Thyroid gland (tissue), 4 donors: ENCODE measurements around the gene ING2.

Experiments used
- CTCF ChIP-seq, 6 experiments: fragments of 200-600 bp in 3 of 6; fragments of 450-650 bp in 3 of 6; sonication (generic) in 3 of 6; IDR thresholded peaks; one replicate each; pipeline ENCODE4 v1.5.1; 2016 to 2019; ENCODE audit warnings: antibody characterized with exemption in 6 of 6, mild to moderate bottlenecking in 2 of 6, inconsistent platforms in 1 of 6, moderate library complexity in 1 of 6
- POLR2A ChIP-seq, 2 donors: fragments of 450-650 bp; IDR thresholded peaks; one replicate each; pipeline ENCODE4 v1.6.1; 2017; ENCODE audit warnings: antibody characterized with exemption in 2 of 2, mild to moderate bottlenecking in 2 of 2, moderate library complexity in 1 of 2

- TF ChIP-seq CTCF (IDR thresholded peaks at IDR 0.05): no peak
- TF ChIP-seq POLR2A (IDR thresholded peaks at IDR 0.05): no peak
Observed at GRCh38 chr4:183548306-183548705, 43.4 kb downstream of the ING2 start.
